Measurements from ENCODE around the gene EVX2.

The EVX2 gene

DNA sequence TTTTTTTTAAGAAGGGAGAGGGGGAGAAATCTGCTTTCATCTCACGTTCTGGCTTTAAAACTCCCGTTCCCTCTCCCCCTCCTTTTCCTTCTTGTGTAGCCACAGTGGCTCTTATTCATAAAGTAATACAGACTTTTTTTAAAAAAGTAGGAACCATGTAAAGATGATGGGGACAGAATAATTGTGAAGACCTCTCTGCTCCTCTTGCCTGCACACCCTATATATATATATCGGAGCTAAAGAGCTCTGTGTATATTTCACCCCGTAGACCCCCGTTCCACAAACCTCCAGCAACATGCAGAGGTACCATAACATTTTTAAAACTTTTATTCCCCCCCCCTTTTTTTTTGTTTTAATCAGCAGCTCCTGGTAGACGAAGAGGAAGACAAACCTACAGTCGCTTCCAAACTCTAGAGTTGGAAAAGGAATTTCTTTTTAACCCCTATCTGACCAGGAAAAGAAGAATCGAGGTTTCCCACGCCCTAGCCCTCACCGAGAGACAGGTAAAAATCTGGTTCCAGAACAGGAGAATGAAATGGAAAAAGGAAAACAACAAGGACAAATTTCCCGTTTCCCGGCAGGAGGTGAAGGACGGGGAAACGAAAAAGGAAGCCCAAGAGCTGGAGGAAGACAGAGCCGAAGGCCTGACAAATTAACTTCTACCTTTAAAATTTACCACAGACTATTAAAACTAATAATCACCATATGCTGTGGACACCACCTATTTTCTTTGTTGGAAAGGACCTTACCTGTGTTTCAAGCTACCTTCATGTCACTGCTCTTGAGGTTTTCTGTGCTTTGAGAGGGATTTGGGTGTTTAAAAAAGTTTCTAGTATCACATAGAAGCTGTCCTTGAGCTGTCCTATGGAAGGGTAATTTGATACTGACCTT, 47.4 kb upstream of the EVX2 start:
- Histone ChIP-seq H3K27ac (ENCODE audit: poor library complexity, severe bottlenecking) (peak overlapping the region; percentile 65), H3K9me3 (ENCODE audit: severe bottlenecking) (no peaks in the 10 kb centered on the region)

DNA sequence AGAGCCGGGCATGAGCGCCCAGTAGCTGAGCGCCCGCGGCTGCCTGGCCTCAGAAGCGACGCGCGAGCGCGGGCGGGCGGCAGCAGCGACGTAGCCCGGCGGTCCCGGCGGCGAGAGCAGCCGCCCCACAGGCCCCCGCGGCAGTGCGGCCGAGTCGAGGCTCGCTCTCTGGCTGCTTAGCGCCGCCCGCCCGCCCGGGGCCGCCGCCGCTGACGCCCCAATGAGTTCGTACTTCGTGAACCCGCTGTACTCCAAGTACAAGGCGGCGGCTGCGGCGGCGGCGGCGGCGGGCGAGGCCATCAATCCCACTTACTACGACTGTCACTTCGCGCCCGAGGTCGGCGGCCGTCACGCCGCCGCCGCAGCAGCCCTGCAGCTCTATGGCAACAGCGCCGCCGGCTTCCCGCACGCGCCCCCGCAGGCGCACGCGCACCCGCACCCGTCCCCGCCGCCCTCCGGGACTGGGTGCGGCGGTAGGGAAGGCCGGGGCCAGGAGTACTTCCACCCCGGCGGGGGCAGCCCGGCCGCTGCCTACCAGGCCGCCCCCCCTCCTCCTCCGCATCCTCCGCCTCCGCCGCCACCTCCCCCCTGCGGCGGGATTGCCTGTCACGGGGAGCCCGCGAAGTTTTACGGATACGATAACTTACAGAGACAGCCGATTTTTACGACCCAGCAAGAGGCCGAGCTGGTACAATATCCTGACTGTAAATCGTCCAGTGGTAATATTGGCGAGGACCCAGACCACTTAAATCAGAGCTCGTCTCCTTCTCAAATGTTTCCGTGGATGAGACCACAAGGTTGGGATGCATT, 46.6 kb upstream of the EVX2 start:
- peak overlapping the region; percentile 96 for H3K4me3 ChIP-seq (ENCODE audit: severe bottlenecking)
- peak; percentile 59 for ATAC-seq (ENCODE audit: low read depth)
- no peak for DNase-seq (ENCODE audit: low spot score)
- H3K36me3 ChIP-seq (ENCODE audit: low read depth), result no peaks in the 10 kb centered on the region
- peaks cover 9% of the 10 kb centered on the region for H3K4me1 ChIP-seq (ENCODE audit: insufficient read depth, poor library complexity, severe bottlenecking)
- H3K27me3 ChIP-seq (ENCODE audit: insufficient read depth, poor library complexity, severe bottlenecking), result no peaks in the 10 kb centered on the region
- peak overlapping the region; percentile 65 for H3K27ac ChIP-seq (ENCODE audit: poor library complexity, severe bottlenecking)
- TF ChIP-seq, protein P1, sequence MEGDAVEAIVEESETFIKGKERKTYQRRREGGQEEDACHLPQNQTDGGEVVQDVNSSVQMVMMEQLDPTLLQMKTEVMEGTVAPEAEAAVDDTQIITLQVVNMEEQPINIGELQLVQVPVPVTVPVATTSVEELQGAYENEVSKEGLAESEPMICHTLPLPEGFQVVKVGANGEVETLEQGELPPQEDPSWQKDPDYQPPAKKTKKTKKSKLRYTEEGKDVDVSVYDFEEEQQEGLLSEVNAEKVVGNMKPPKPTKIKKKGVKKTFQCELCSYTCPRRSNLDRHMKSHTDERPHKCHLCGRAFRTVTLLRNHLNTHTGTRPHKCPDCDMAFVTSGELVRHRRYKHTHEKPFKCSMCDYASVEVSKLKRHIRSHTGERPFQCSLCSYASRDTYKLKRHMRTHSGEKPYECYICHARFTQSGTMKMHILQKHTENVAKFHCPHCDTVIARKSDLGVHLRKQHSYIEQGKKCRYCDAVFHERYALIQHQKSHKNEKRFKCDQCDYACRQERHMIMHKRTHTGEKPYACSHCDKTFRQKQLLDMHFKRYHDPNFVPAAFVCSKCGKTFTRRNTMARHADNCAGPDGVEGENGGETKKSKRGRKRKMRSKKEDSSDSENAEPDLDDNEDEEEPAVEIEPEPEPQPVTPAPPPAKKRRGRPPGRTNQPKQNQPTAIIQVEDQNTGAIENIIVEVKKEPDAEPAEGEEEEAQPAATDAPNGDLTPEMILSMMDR (IDR thresholded peaks at IDR 0.05; ENCODE audit: poor library complexity, severe bottlenecking), result peak; percentile 9
- no peaks in the 10 kb centered on the region for H3K9me3 ChIP-seq (ENCODE audit: severe bottlenecking)

More for the DNA sequence above, 47.4 kb upstream of the EVX2 start:
- H3K36me3 ChIP-seq (ENCODE audit: low read depth), result no peaks in the 10 kb centered on the region
- no peak for DNase-seq (ENCODE audit: low spot score)
- peak overlapping the region; percentile 96 for H3K4me3 ChIP-seq (ENCODE audit: severe bottlenecking)
- TF ChIP-seq, protein P1 (IDR thresholded peaks at IDR 0.05; ENCODE audit: poor library complexity, severe bottlenecking), result no peak
- peaks cover 16% of the 10 kb centered on the region for H3K4me1 ChIP-seq (ENCODE audit: insufficient read depth, poor library complexity, severe bottlenecking)
- no peaks in the 10 kb centered on the region for H3K27me3 ChIP-seq (ENCODE audit: insufficient read depth, poor library complexity, severe bottlenecking)
- ATAC-seq (ENCODE audit: low read depth), result no peak

DNA sequence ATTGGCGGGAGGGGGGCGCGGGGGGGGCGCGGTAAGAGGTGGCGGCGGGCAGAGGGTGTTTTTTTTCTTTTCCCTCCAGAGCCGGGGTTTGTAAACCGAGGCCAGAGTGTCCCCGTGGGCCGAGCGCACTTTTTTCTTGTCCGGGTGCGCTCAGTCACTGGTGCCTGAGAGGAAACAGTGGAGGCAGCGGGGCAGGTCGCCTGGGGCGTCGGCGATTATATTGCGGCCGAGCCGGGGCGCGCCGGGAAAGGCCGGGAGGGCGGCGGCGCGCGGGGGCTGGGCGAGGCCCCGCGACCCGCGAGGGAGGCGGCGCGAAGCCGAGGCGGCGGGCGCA, 46.0 kb upstream of the EVX2 start:
- Histone ChIP-seq H3K27me3 (ENCODE audit: insufficient read depth, poor library complexity, severe bottlenecking) (no peaks in the 10 kb centered on the region), H3K4me1 (ENCODE audit: insufficient read depth, poor library complexity, severe bottlenecking) (peaks cover 5% of the 10 kb centered on the region), H3K4me3 (ENCODE audit: severe bottlenecking) (peak overlapping the region; percentile 96), H3K27ac (ENCODE audit: poor library complexity, severe bottlenecking) (peak overlapping the region; percentile 65), H3K36me3 (ENCODE audit: low read depth) (no peaks in the 10 kb centered on the region), H3K9me3 (ENCODE audit: severe bottlenecking) (no peaks in the 10 kb centered on the region)
- TF ChIP-seq, protein P1 (IDR thresholded peaks at IDR 0.05; ENCODE audit: poor library complexity, severe bottlenecking), result no peak
- peak; percentile 9; the same call in 2 of the 3 replicates for ATAC-seq (ENCODE audit: low read depth)
- no peak for DNase-seq (ENCODE audit: low spot score)

DNA sequence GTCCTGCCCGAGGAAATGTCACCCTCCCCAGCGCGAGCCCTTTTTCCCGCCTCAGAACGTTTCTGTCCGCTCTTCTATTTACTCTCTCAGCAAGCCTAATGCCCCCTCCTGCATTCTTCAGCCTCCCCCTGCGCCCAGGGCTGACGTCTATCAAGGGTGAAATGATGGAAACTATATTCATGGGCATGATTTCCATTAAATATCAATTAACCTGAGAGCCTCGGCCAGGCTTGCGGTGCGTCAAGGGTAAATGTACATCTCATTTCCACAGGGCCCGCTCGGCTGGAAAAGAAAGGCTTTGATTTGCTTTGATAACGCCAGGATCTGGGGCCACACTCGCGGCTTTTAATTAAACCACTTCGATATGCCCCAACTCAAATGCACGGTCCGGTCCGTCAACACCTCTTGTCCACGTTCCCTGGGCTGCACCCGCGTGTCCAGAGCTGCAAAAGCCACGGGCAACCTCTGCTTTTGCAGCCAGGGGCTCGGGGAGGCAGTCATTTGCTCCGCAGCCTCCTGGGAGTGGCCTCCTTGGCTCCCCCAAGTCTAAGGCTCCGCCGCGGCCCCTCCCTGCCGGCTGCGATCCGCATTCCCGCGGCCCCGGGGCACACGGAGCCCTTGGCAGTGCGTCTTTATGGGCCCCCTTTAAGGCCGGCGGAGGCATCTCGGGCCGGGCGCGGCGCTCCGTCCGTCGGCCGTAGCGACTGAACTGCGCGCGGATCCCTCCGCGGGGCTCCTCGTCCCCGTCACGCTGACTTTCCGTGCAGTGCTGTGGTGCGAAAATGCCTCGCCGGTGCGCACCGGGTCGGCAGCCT, 45.4 kb upstream of the EVX2 start, which contains the start of gene HOXD8:
HOXD8 (plus strand) TSS at position 724 of the 815 bp plus-strand sequence. CDS start 662 bp downstream, outside the sequence.
- Histone ChIP-seq H3K9me3 (ENCODE audit: severe bottlenecking) (no peaks in the 10 kb centered on the region), H3K27me3 (ENCODE audit: insufficient read depth, poor library complexity, severe bottlenecking) (no peaks in the 10 kb centered on the region), H3K27ac (ENCODE audit: poor library complexity, severe bottlenecking) (peak within 1 kb of the TSS; percentile 65), H3K4me3 (ENCODE audit: severe bottlenecking) (peak within 1 kb of the TSS; percentile 96), H3K36me3 (ENCODE audit: low read depth) (no peaks in the 10 kb centered on the region), H3K4me1 (ENCODE audit: insufficient read depth, poor library complexity, severe bottlenecking) (peaks cover 5% of the 10 kb centered on the region)
- DNase-seq (ENCODE audit: low spot score) (no peak), ATAC-seq (ENCODE audit: low read depth) (peak; percentile 45)
- TF ChIP-seq, protein P1 (IDR thresholded peaks at IDR 0.05; ENCODE audit: poor library complexity, severe bottlenecking), result no peak

Data from RWPE2 (cell line).